Brain pericyte (primary cell): ENCODE results near the gene HSF2.

Experiments used
- DNase-seq: peaks from one replicate; pipeline ENCODE4 v3.0.0-alpha.2; 2012; ENCODE audit warnings: low read depth, low spot score

HSF2 gene

GRCh38 chr6:122394016-122394415 is 5.4 kb upstream of the HSF2 start:
- no peak for DNase-seq

- DNase-seq = no peak
Observed at GRCh38 chr6:122399055-122399347, 451 bp upstream of the HSF2 start.

DNA sequence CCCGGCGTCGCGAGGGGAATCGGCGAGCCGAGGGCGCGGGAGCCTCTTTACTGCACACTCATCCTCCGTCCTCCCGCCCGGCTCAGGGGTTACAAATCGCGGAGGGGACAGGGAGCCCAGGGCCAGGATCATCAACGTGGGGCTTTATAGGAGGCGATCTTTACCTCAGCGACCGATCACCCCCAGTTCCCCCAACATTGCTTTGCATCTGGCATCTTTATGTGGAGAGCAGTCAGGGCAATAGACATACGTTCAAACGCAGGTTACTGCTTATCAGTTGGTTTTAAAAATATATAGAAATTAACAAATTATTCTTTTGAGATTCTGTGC is 634 bp downstream of the HSF2 start:
- no peak for DNase-seq

DNA sequence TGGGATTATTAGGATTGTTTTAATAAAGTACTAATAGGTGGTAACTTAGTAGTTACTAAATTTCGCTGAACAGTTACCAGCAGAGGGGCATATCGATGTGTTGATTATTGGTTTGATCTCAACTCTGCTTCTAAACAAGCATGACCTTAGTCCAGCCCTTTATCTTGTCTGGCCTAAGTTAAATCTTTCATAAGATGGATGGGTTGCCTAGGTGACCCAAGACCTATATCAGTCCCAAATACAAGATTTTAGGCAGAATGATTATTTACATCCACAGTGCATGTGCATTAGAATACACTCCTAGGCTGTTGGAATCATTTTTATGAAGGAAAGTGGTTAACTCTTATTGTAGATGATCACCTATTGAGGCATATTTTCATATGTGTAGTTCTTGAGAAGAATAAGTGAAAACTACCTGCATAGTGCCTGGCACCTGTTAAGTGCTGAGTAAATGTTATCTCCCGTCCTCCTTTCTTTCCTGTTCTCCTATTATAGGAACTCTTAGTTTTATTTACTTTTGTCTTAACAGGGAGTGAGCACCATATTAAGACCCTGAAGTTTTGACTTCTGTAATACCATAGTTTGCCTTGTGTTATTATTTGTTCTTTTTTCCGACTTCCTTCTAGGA is 1.1 kb downstream of the HSF2 start:
- DNase-seq = no peak

GRCh38 chr6:122401104-122401503 is 1.7 kb downstream of the HSF2 start:
- no peak for DNase-seq

DNA sequence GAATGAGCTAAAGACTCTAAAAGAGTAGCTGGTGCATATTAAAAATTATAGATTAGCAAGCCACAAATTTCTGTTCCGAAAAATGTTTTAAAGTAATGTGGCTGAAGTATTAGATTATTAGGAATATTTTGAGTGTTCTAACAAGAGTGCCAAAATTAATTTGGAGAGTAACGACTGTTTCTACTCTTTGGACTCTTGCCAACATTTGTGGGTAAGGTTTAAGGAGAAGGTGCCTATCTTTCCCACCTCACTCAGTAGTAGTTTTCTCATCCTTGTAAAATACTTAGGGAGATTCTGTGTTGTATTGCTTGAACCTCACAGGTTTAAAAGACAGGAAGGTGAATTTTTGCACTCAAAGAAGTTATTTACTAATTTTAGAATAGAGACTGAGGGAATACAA is 5.0 kb downstream of the HSF2 start:
- DNase-seq = no peak

GRCh38 chr6:122405417-122405816 is 6.0 kb downstream of the HSF2 start:
- no peak for DNase-seq

- DNase-seq = no peak
Observed at GRCh38 chr6:122406187-122406586, 6.7 kb downstream of the HSF2 start.

DNA sequence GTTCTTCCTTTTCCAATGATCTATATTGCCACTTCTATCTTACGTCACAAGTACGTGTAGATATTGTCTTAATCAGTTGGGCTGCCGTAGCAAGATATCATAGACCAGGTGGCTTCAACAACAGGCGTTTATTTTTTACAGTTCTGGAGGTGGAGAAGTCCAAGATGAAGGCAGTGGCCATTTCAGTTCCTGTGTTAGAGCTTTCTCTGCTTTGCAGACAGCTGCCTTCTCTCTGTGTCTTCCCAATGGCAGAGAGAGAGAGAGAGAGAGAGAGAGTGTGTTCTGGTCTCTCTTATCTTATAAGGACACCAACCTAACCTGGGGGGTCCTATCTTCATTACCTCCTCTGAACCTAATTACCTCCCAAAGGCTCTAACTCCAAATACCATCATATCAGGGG is 8.3 kb downstream of the HSF2 start:
- no peak for DNase-seq

GRCh38 chr6:122408240-122408639 is 8.8 kb downstream of the HSF2 start:
- DNase-seq = no peak

DNA sequence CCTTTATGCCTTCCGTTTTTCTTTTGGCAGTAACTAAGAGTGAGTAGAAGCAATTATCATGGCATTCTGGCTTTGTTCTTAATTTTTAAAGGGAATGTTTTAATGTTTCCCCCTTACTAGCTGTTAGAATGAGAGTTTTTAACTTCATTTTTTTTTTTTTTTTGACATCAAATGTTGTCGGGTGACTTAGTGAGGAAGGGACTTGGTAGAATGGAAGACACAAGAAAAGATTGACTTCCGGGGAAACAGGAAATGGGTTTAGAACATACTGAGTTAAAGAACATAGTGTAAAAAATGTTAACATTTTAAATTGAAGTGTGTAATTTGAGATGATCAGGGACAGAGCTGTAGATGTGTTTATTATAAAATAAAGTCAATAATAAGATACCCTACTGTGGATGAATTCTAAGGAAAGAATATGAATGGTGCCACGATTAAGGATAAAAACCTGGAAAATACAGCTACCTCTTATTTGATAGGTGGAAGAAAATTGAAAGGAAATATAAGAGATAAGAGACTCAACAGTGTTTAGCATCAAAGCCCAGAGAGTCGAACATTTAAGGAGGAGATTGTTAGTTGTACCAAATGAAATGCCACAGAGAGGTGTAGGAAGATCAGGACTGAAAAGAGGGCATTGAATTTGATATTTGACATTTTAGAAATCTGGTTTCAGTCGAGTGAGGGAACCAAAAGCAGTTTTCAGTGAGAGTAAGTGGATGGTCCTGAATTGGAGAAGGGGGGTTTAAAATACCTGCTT is 9.4 kb downstream of the HSF2 start:
- no peak for DNase-seq

GRCh38 chr6:122412001-122412400 is 12.5 kb downstream of the HSF2 start:
- no peak for DNase-seq

DNA sequence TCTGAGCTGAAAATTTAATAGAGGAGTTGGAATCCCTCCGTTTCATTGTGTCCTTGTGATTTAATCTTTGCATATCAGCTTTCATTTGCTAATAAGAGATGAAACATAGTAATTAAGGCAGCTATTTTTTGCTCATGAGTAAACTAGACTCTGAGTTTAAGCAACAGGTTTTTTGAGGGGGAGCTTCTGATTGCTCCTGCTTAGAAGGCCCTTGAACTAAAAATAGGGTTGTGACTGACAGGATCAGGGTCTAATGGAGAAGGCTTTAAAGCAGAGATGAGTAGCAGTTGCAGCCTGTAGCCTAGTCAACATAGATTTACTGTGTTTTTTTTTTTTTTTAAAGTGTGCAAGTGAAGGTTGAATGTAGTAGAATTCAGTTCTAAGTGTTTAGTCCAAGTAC is 17.4 kb downstream of the HSF2 start:
- no peak for DNase-seq

- no peak for DNase-seq
Observed at GRCh38 chr6:122422003-122422402, 22.6 kb downstream of the HSF2 start.

GRCh38 chr6:122422614-122423267 is 23.3 kb downstream of the HSF2 start:
- DNase-seq = no peak

DNA sequence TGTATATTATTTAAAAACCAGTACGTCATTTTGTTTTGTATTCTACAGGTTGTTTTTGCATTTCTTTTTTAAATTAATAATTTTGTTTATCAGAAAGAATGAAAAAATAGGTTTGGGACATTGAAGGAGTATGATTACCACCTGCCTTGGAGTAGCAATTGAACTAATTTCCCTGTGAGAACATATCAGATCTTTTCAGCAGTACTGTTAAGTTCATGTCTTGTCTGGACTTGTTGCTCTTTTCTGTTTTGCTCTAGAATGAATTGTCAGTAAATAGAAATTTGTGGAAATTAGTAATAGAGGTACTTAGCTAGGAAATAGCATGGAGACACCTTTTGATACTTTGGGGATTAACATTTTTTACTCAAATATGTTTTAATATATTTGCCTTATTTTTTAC is 24.3 kb downstream of the HSF2 start:
- DNase-seq = no peak

GRCh38 chr6:122426597-122426996 is 27.1 kb downstream of the HSF2 start:
- no peak for DNase-seq

GRCh38 chr6:122428781-122429180 is 29.3 kb downstream of the HSF2 start:
- DNase-seq = no peak

GRCh38 chr6:122429323-122429722 is 29.9 kb downstream of the HSF2 start:
- DNase-seq = no peak

- no peak for DNase-seq
Observed at GRCh38 chr6:122431780-122432179, 32.3 kb downstream of the HSF2 start.

GRCh38 chr6:122432816-122433215 is 33.4 kb downstream of the HSF2 start:
- no peak for DNase-seq

DNA sequence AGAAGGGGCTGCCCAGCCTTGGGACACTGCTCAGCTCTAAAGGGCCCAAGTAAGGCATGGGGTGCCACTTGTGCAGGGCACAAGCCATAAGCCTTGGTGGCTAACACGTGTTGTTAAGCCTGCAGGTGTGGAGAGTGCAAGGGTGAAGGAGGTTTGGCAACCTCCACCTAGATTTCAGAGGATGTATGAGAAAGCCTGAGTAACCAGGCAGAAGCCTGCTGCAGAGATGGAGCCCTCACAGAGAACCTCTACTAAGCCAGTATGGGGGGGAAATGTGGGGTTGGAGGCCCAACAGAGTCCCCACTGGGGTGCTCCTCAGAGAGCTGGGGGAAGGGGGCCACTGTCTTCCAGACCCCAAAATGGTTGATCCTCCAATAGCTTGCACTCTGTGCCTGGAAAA is 39.5 kb downstream of the HSF2 start:
- no peak for DNase-seq

GRCh38 chr6:122445274-122445673 is 45.8 kb downstream of the HSF2 start:
- DNase-seq = no peak
